Activated naive CD8-positive, alpha-beta T cell treated with anti-CD3 and anti-CD28 coated beads, Interleukin-2, amount 50 U/mL, for 16 hours (primary cell): ENCODE measurements around the gene CSTF3.
"Not testable (repeated sequence)": the region's sequence is repeated elsewhere in the genome, so short reads cannot be mapped to it uniquely, and the experiment has no call there.

ENCODE experiments used
- DNase-seq: peaks from one replicate; pipeline ENCODE4 v3.0.0-alpha.2; 2020; ENCODE audit warnings: low read depth, low spot score

CSTF3 gene

GRCh38 chr11:33161120-33162005 lies at the start of gene CSTF3:
CSTF3 (minus strand) TSS chr11:33161480; CDS start chr11:33161325, 155 bp downstream.
- peak; percentile 93 for DNase-seq

GRCh38 chr11:33208150-33208549 lies 46.9 kb upstream of the CSTF3 start:
- no peak for DNase-seq

- no peak for DNase-seq
Measured at GRCh38 chr11:33207408-33207985, 46.2 kb upstream of the CSTF3 start.

GRCh38 chr11:33197915-33198727 lies 36.8 kb upstream of the CSTF3 start:
- no peak for DNase-seq

- no peak for DNase-seq
Measured at GRCh38 chr11:33195462-33196173, 34.3 kb upstream of the CSTF3 start.

- DNase-seq, result no peak
Measured at GRCh38 chr11:33194455-33194854, 33.2 kb upstream of the CSTF3 start.

GRCh38 chr11:33191467-33191866 lies 30.2 kb upstream of the CSTF3 start:
- no peak for DNase-seq

GRCh38 chr11:33187998-33188722 lies 26.9 kb upstream of the CSTF3 start:
- no peak for DNase-seq

GRCh38 chr11:33185756-33186155 lies 24.5 kb upstream of the CSTF3 start:
- DNase-seq, result no peak

- DNase-seq, result no peak
Measured at GRCh38 chr11:33182246-33182878, 21.1 kb upstream of the CSTF3 start.

GRCh38 chr11:33179348-33179803 lies 18.1 kb upstream of the CSTF3 start:
- no peak for DNase-seq

- DNase-seq, result no peak
Measured at GRCh38 chr11:33178443-33179180, 17.3 kb upstream of the CSTF3 start.

- no peak for DNase-seq
Measured at GRCh38 chr11:33177676-33178336, 16.5 kb upstream of the CSTF3 start.

- not testable (repeated sequence) for DNase-seq
Measured at GRCh38 chr11:33176760-33177159, 15.5 kb upstream of the CSTF3 start.

- no peak for DNase-seq
Measured at GRCh38 chr11:33172996-33173395, 11.7 kb upstream of the CSTF3 start.

GRCh38 chr11:33172345-33172744 lies 11.1 kb upstream of the CSTF3 start:
- no peak for DNase-seq

GRCh38 chr11:33171251-33171650 lies 10.0 kb upstream of the CSTF3 start:
- DNase-seq, result no peak

GRCh38 chr11:33168709-33169200 lies 7.5 kb upstream of the CSTF3 start:
- DNase-seq, result no peak

- DNase-seq, result no peak
Measured at GRCh38 chr11:33162831-33163230, 1.6 kb upstream of the CSTF3 start.
